A673 (cell line): ENCODE results near the gene NRXN3.

Experiments used
- EZH2 ChIP-seq: fragments of 200-600 bp; sonication (generic); IDR thresholded peaks from 2 replicates; pipeline ENCODE4 v1.6.1; 2017; ENCODE audit warnings: borderline replicate concordance, low read depth, mild to moderate bottlenecking, mixed read lengths, antibody characterized with exemption, low read length; ENCODE audit not compliant: poor library complexity, severe bottlenecking
- TF ChIP-seq, protein P1 (sequence below): fragments of 300-800, 200-600 bp; sonication (generic); conservative IDR thresholded peaks from 2 replicates; pipeline ENCODE4 v1.5.1; 2017; ENCODE audit warnings: low read depth, mild to moderate bottlenecking, antibody characterized with exemption, low read length, moderate library complexity, mixed read lengths

DNA sequence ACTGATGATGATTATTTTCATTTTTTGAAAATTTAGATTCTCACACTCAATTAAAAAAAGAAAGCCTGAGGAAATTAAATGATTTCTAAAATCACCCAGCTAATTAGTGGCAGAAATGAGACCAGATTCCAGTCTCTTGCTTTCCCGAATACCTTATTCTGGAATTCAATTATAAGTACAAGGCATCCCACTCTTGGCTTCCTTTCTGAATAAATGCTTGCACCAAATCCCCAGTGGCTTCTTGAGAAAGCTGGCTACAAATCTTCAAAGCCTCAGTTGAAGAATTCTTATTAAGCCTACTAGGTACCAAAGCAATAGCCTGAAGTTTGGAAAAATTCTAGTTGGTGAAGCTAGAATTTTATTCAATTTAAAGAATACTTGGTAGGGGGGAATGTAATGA lies 1564.5 kb downstream of the NRXN3 start:
- TF ChIP-seq, protein P1, sequence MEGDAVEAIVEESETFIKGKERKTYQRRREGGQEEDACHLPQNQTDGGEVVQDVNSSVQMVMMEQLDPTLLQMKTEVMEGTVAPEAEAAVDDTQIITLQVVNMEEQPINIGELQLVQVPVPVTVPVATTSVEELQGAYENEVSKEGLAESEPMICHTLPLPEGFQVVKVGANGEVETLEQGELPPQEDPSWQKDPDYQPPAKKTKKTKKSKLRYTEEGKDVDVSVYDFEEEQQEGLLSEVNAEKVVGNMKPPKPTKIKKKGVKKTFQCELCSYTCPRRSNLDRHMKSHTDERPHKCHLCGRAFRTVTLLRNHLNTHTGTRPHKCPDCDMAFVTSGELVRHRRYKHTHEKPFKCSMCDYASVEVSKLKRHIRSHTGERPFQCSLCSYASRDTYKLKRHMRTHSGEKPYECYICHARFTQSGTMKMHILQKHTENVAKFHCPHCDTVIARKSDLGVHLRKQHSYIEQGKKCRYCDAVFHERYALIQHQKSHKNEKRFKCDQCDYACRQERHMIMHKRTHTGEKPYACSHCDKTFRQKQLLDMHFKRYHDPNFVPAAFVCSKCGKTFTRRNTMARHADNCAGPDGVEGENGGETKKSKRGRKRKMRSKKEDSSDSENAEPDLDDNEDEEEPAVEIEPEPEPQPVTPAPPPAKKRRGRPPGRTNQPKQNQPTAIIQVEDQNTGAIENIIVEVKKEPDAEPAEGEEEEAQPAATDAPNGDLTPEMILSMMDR = no peak
- no peak for TF ChIP-seq EZH2
